ENCODE measurements around the gene IFITM5. TPM values are rescaled to one million over a fixed set of nuclear protein-coding genes. Genes with fewer than 3 reads are reported as not detected.

IFITM5 gene
- total and polyA plus RNA-seq, 2 of the 4 experiments (the other 2 are of a cell fraction), result not detected

- Histone ChIP-seq H3K4me3 (ENCODE audit: insufficient read depth, low read depth, low read length) (no peak overlapping the region), H3K27ac (ENCODE audit: insufficient read depth, low read length) (no peak overlapping the region), H2BK120ac (ENCODE audit: low read depth, low read length) (no peak overlapping the region), H3K4me2 (ENCODE audit: low read depth, low read length) (no peak overlapping the region), H3K14ac (replicated peaks; ENCODE audit: low read depth, low read length) (no peak overlapping the region), H4K20me1 (ENCODE audit: insufficient read depth, low read length) (no peaks in the 10 kb centered on the region), H4K91ac (ENCODE audit: insufficient read depth, low read depth, low read length) (no peak overlapping the region), H3K56ac (ENCODE audit: extremely low read depth, insufficient read depth, low read length) (no peak overlapping the region), H3K4me1 (ENCODE audit: control insufficient read depth, insufficient read depth, low read length) (peaks cover 5% of the 10 kb centered on the region), H3K18ac (ENCODE audit: low read depth, low read length) (no peak overlapping the region), H4K8ac (ENCODE audit: low read depth in 2 of 2, low read length in 2 of 2) (no peak overlapping the region), H3K27me3 (ENCODE audit: control insufficient read depth, insufficient read depth, low read length) (no peaks in the 10 kb centered on the region), H2AFZ (replicated peaks; ENCODE audit: low read length, poor library complexity) (peak overlapping the region; percentile 7), H3K4ac (ENCODE audit: low read depth, low read length) (no peak overlapping the region), H2BK20ac (ENCODE audit: low read depth, low read length) (no peak overlapping the region), H2AK9ac (replicated peaks; ENCODE audit: low read depth, low read length, poor library complexity) (no peak overlapping the region), H3K23ac (ENCODE audit: low read depth, low read length) (no peak overlapping the region), H2BK15ac (ENCODE audit: low read depth, low read length) (no peak overlapping the region), H3K79me1 (ENCODE audit: low read depth in 1 of 2, low read length in 2 of 2) (no peaks in the 10 kb centered on the region), H3K36me3 (ENCODE audit: control insufficient read depth, insufficient read depth, low read length) (no peaks in the 10 kb centered on the region), H2BK5ac (ENCODE audit: low read depth, low read length, poor library complexity, severe bottlenecking) (no peak overlapping the region), H3K9ac (ENCODE audit: low read depth, low read length) (no peak overlapping the region), H3K9me3 (ENCODE audit: control insufficient read depth, insufficient read depth, low read length) (no peaks in the 10 kb centered on the region), H3K9me1 (ENCODE audit: insufficient read depth, low read length) (no peaks in the 10 kb centered on the region), H2AK5ac (ENCODE audit: low read depth, low read length) (no peak overlapping the region), H4K5ac (ENCODE audit: low read depth, low read length) (no peak overlapping the region)
- POLR2A ChIA-PET (ENCODE audit: unreplicated experiment), result no interaction called here
- no peak for DNase-seq
- CTCF ChIA-PET, result no interaction called here
- intact Hi-C loops (cut with micrococcal nuclease) (no loop called here), in situ Hi-C loops (cut with MboI; ENCODE audit: low sequenced_read_pairs) (no loop called here), dilution Hi-C loops (cut with HindIII; ENCODE audit: low sequenced_read_pairs, unreplicated experiment) (no loop called here)
- ATAC-seq (ENCODE audit: low read depth), result no peak
- TF ChIP-seq MAFK (IDR thresholded peaks at IDR 0.05; ENCODE audit: low read depth, low read length) (no peak), CEBPB (IDR thresholded peaks at IDR 0.05; ENCODE audit: low read depth, low read length) (no peak), CHD1 (IDR thresholded peaks at IDR 0.05; ENCODE audit: low read depth, low read length) (no peak), RCOR1 (IDR thresholded peaks at IDR 0.05; ENCODE audit: insufficient replicate concordance, low read length) (no peak), FOS (IDR thresholded peaks at IDR 0.05; ENCODE audit: low read depth, low read length) (no peak), USF2 (IDR thresholded peaks at IDR 0.05; ENCODE audit: low read depth, low read length) (no peak), MXI1 (IDR thresholded peaks at IDR 0.05; ENCODE audit: borderline replicate concordance, low read depth, low read length) (no peak), ELK1 (IDR thresholded peaks at IDR 0.05; ENCODE audit: borderline replicate concordance, low read depth, low read length) (no peak)
- 91% methylated on average over 8 of the region's 23 CpGs; no CpG with 5 or more reads in 1 of the 2 experiments for WGBS, 2 experiments (ENCODE audit: extremely low coverage in 2 of 2, insufficient read length in 1 of 2)
- no TSS peak for BruUV-seq (replicated peaks)
Measured at GRCh38 chr11:332651-333480, 33.5 kb upstream of the IFITM5 start.
